GM10266 (cell line): ENCODE data around the gene HSPB6.

Experiments
- DNase-seq: peaks from one replicate; pipeline ENCODE4 v3.0.0; 2012; ENCODE audit errors: extremely low spot score
- CTCF ChIP-seq: IDR thresholded peaks from 2 replicates; pipeline ENCODE4 v1.5.1; 2012; ENCODE audit warnings: mild to moderate bottlenecking, low read depth; ENCODE audit not compliant: control insufficient read depth, insufficient read depth; ENCODE audit errors: missing control alignments

The HSPB6 gene

GRCh38 chr19:35745328-35746086 is 11.3 kb downstream of the HSPB6 start, which contains the start of the genes PSENEN and U2AF1L4:
TSS of gene PSENEN (plus strand) at chr19:35745651. CDS start at chr19:35745931, 280 bp downstream.
TSS of gene U2AF1L4 (minus strand) at chr19:35745418. CDS start at chr19:35745391, 27 bp downstream.
- TF ChIP-seq CTCF, result no peak
- peak; percentile 91 for DNase-seq

- TF ChIP-seq CTCF, result peak; percentile 37
- DNase-seq, result peak; percentile 80
Measured at GRCh38 chr19:35744430-35745327, 12.2 kb downstream of the HSPB6 start.

DNA sequence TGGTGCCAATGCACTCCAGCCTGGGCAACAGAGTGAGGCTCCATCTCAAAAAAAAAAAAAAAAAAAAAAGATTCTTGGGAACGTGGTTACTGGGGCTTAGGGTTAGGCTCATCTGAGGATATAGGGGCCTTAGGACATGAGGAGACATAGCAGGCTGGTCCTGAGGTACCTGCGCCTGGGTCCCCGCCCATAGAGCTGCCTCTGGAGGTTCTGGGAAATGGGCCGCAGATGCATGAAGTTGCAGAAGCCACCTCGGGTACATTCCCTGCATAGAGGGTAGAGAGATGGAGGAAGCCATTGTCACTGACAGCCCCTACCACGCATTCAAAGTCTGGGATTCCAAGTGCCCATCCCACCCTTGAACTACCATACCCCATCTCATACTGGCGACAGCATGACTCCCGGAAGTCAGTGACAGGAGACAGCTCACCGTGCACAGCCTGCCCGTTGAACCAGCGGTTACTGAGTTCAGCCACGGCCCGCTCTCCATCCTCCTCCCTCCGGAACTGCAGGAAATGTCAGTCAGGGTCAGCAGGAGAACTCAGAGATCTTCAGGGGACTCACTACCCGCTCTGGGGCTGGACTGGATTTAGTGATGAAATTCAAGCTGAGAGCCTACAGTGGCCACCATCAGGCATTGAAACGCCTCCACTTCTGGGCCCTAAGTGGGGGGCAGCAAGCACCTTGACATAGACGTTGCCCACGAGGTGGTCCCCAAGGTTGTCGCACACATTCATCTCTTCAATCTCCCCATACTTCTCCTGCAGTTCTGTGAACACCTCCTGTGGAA is 13.0 kb downstream of the HSPB6 start:
- no peak for TF ChIP-seq CTCF

DNA sequence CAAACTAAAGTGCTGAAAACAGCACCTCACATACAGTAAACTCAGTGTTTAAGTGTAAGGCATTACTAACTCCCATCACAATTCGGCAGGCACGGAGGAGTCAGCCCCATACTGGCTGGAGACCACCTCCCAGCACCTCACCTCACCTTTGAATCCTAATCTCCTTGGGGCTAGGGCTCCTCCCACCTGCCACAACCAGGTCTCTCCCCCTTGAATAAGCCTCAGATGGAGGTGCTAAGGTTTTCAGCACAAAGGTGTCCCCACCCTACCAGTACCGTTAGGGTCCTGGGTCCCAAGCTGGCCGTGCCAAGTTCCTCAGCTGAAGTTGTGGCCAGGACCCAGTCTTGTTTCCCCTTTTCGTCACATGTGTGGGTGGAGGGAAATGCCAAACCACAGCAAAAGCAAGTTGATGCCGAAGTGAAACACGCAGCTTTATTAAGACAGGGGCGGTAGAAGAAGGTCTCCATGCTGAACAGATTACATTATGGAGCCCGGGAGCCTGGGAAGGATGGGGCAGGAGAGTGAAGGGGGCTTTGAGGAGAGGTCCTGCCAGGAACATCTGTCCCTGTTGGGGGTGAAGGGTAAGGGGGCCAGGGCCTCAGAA is 14.6 kb downstream of the HSPB6 start, which contains the start of gene IGFLR1:
Gene IGFLR1, minus strand, starts transcription at position 332 of the 604 bp plus-strand sequence. CDS start 1,272 bp downstream, outside the sequence.
- DNase-seq, result peak; percentile 71
- no peak for TF ChIP-seq CTCF

More for the DNA sequence above, 13.0 kb downstream of the HSPB6 start:
- no peak for DNase-seq

DNA sequence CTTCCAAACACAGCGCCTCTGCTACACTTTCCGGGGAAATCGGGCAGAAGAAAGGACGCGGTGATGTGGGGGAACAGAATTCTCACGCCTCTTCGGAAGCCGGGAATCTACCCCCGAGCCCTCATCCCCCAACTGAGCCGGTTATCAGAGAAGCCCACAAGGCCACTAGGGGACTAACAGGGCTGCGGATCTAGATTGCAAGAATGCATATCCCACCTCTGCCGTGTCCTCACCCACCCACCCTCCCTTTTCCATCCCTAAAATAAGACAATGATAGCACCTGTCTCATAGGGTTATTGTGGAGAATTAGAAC is 15.7 kb downstream of the HSPB6 start:
- no peak for DNase-seq

More for the DNA sequence above, 15.7 kb downstream of the HSPB6 start:
- no peak for TF ChIP-seq CTCF
